HepG2 (cell line): Measurements from ENCODE around the gene TMC8. TPM values are rescaled to one million over a fixed set of nuclear protein-coding genes. Genes with fewer than 3 reads are reported as not detected.

Experiments
- AHR ChIP-seq: IDR thresholded peaks from 2 replicates; pipeline ENCODE4 v1.6.1; 2018; ENCODE audit warnings: missing genetic modification reagents, missing compliant biosample characterization
- DPF2 ChIP-seq: sonication (generic); formaldehyde crosslinking; IDR thresholded peaks from 2 replicates; pipeline ENCODE4 v1.4.0; 2020; ENCODE audit warnings: mild to moderate bottlenecking, low read depth, missing genetic modification reagents, borderline replicate concordance
- EHMT2 ChIP-seq: fragments of 200-600 bp; sonication (generic); IDR thresholded peaks from 2 replicates; pipeline ENCODE4 v1.7.0; 2017; ENCODE audit warnings: antibody characterized with exemption, low read depth, low read length, borderline replicate concordance
- GABPA ChIP-seq, 2 experiments: IDR thresholded peaks; 2 replicates each; pipeline ENCODE4 v1.6.1; 2011 to 2016; ENCODE audit warnings: low read depth in 2 of 2, low read length in 1 of 2, missing biosample characterization in 1 of 2, missing genetic modification characterization in 1 of 2
- HNF4A ChIP-seq: sonication (generic); formaldehyde crosslinking; IDR thresholded peaks from 2 replicates; pipeline ENCODE4 v1.4.0; 2020; ENCODE audit warnings: missing genetic modification reagents
- JUN ChIP-seq: sonication (generic); formaldehyde crosslinking; IDR thresholded peaks from 2 replicates; pipeline ENCODE4 v1.4.0; 2020; ENCODE audit warnings: mild to moderate bottlenecking, missing genetic modification reagents
- TP53 ChIP-seq: sonication (generic); formaldehyde crosslinking; conservative IDR thresholded peaks from 2 replicates; pipeline ENCODE4 v1.4.0; 2020; ENCODE audit warnings: missing genetic modification reagents
- TRAFD1 ChIP-seq: sonication (generic); formaldehyde crosslinking; IDR thresholded peaks from 2 replicates; pipeline ENCODE4 v1.5.1; 2020; ENCODE audit warnings: missing genetic modification reagents, mild to moderate bottlenecking, borderline replicate concordance
- XRCC5 ChIP-seq: fragments of 200-400 bp; formaldehyde crosslinking; optimal IDR thresholded peaks from 2 replicates; pipeline ENCODE3; 2017; ENCODE audit warnings: mild to moderate bottlenecking, low read length
- ZNF430 ChIP-seq: sonication (generic); formaldehyde crosslinking; IDR thresholded peaks from 2 replicates; pipeline ENCODE4 v1.9.0; 2021; ENCODE audit warnings: mild to moderate bottlenecking, missing genetic modification reagents
- ZNF674 ChIP-seq: sonication (generic); formaldehyde crosslinking; IDR thresholded peaks from 2 replicates; pipeline ENCODE4 v1.5.0; 2020; ENCODE audit warnings: low read depth, mild to moderate bottlenecking, missing genetic modification reagents
- polyA plus RNA-seq, 8 experiments: library from polyadenylated mRNA; depleted of rRNA in 3 of 8; stranded (reverse) in 7 of 8; unstranded in 1 of 8; fragments of >200 nt; fragmentation: Illumina TruSeq in 4 of 8; extraction: Trizol in 4 of 8; gene quantifications; 2 replicates each; pipeline versions ENCODE4 v1.2.1 to v1.2.3, GENCODE V29; 2011 to 2016; ENCODE audit warnings: low read depth in 4 of 8, missing spikeins in 1 of 8, mixed read lengths in 1 of 8; ENCODE audit not compliant: insufficient read depth in 1 of 8
- total RNA-seq, 5 experiments: library from RNA; depleted of rRNA; stranded (reverse); fragments of >200 nt; fragmentation: Illumina TruSeq; extraction: Trizol; gene quantifications; 2 replicates each; pipeline ENCODE4 v1.2.3, GENCODE V29; 2016; ENCODE audit warnings: low read depth in 1 of 5
- TF ChIP-seq, protein P1 (sequence below): sonication (generic); formaldehyde crosslinking; IDR thresholded peaks from 2 replicates; pipeline ENCODE4 v1.4.0; 2020; ENCODE audit warnings: missing genetic modification reagents
- TF ChIP-seq, protein P2 (sequence below): sonication (generic); formaldehyde crosslinking; IDR thresholded peaks from 2 replicates; pipeline ENCODE4 v1.9.0; 2021; ENCODE audit warnings: missing genetic modification reagents, mild to moderate bottlenecking, borderline replicate concordance
- TF ChIP-seq, protein P3 (sequence below): sonication (generic); formaldehyde crosslinking; IDR thresholded peaks from 2 replicates; pipeline ENCODE4 v1.5.1; 2020; ENCODE audit warnings: missing genetic modification reagents, mild to moderate bottlenecking, borderline replicate concordance
- TF ChIP-seq, protein P4 (sequence below): sonication (generic); formaldehyde crosslinking; IDR thresholded peaks from 2 replicates; pipeline ENCODE4 v1.8.1; 2023; ENCODE audit warnings: missing genetic modification reagents, mild to moderate bottlenecking, borderline replicate concordance
- TF ChIP-seq, protein P5 (sequence below): IDR thresholded peaks from 2 replicates; pipeline ENCODE4 v1.4.0; 2020; ENCODE audit warnings: mild to moderate bottlenecking, missing genetic modification reagents

Gene TMC8
- total and polyA plus RNA-seq, 2 of the 13 experiments (the other 11 are each of a cell fraction or from before 2014, with no cell fraction given) = 0.53 to 7.8 TPM

- TF ChIP-seq, protein P1, sequence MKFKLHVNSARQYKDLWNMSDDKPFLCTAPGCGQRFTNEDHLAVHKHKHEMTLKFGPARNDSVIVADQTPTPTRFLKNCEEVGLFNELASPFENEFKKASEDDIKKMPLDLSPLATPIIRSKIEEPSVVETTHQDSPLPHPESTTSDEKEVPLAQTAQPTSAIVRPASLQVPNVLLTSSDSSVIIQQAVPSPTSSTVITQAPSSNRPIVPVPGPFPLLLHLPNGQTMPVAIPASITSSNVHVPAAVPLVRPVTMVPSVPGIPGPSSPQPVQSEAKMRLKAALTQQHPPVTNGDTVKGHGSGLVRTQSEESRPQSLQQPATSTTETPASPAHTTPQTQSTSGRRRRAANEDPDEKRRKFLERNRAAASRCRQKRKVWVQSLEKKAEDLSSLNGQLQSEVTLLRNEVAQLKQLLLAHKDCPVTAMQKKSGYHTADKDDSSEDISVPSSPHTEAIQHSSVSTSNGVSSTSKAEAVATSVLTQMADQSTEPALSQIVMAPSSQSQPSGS (CRISPR knock-in tag) = peak; percentile 65; the same call in 1 of the 2 replicates
- TF ChIP-seq TRAFD1 (CRISPR knock-in tag) = peak; percentile 41; the same call in 1 of the 2 replicates
- no peak for TF ChIP-seq AHR (CRISPR knock-in tag)
- TF ChIP-seq, protein P2, sequence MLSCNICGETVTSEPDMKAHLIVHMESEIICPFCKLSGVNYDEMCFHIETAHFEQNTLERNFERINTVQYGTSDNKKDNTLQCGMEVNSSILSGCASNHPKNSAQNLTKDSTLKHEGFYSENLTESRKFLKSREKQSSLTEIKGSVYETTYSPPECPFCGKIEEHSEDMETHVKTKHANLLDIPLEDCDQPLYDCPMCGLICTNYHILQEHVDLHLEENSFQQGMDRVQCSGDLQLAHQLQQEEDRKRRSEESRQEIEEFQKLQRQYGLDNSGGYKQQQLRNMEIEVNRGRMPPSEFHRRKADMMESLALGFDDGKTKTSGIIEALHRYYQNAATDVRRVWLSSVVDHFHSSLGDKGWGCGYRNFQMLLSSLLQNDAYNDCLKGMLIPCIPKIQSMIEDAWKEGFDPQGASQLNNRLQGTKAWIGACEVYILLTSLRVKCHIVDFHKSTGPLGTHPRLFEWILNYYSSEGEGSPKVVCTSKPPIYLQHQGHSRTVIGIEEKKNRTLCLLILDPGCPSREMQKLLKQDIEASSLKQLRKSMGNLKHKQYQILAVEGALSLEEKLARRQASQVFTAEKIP = no peak
- TF ChIP-seq JUN (CRISPR knock-in tag) = peak; percentile 55; the same call in 1 of the 2 replicates
- TF ChIP-seq ZNF674 = no peak
- TF ChIP-seq, protein P3, sequence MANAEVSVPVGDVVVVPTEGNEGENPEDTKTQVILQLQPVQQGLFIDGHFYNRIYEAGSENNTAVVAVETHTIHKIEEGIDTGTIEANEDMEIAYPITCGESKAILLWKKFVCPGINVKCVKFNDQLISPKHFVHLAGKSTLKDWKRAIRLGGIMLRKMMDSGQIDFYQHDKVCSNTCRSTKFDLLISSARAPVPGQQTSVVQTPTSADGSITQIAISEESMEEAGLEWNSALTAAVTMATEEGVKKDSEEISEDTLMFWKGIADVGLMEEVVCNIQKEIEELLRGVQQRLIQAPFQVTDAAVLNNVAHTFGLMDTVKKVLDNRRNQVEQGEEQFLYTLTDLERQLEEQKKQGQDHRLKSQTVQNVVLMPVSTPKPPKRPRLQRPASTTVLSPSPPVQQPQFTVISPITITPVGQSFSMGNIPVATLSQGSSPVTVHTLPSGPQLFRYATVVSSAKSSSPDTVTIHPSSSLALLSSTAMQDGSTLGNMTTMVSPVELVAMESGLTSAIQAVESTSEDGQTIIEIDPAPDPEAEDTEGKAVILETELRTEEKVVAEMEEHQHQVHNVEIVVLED = 0 out of 2 replicates have a peak, but pooled peaks have one; percentile 9
- TF ChIP-seq EHMT2 = no peak
- TF ChIP-seq, protein P4, sequence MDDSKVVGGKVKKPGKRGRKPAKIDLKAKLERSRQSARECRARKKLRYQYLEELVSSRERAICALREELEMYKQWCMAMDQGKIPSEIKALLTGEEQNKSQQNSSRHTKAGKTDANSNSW (CRISPR knock-in tag) = no peak
- TF ChIP-seq XRCC5 = no peak
- peak; percentile 61; the same call in 1 of the 2 replicates for TF ChIP-seq GABPA (IDR thresholded peaks at IDR 0.05; ENCODE audit: low read depth, low read length)
- TF ChIP-seq GABPA (CRISPR knock-in tag; IDR thresholded peaks at IDR 0.05; ENCODE audit: low read depth) = peak; percentile 79
- no peak for TF ChIP-seq ZNF430
- TF ChIP-seq, protein P5, sequence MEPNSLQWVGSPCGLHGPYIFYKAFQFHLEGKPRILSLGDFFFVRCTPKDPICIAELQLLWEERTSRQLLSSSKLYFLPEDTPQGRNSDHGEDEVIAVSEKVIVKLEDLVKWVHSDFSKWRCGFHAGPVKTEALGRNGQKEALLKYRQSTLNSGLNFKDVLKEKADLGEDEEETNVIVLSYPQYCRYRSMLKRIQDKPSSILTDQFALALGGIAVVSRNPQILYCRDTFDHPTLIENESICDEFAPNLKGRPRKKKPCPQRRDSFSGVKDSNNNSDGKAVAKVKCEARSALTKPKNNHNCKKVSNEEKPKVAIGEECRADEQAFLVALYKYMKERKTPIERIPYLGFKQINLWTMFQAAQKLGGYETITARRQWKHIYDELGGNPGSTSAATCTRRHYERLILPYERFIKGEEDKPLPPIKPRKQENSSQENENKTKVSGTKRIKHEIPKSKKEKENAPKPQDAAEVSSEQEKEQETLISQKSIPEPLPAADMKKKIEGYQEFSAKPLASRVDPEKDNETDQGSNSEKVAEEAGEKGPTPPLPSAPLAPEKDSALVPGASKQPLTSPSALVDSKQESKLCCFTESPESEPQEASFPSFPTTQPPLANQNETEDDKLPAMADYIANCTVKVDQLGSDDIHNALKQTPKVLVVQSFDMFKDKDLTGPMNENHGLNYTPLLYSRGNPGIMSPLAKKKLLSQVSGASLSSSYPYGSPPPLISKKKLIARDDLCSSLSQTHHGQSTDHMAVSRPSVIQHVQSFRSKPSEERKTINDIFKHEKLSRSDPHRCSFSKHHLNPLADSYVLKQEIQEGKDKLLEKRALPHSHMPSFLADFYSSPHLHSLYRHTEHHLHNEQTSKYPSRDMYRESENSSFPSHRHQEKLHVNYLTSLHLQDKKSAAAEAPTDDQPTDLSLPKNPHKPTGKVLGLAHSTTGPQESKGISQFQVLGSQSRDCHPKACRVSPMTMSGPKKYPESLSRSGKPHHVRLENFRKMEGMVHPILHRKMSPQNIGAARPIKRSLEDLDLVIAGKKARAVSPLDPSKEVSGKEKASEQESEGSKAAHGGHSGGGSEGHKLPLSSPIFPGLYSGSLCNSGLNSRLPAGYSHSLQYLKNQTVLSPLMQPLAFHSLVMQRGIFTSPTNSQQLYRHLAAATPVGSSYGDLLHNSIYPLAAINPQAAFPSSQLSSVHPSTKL (CRISPR knock-in tag) = 0 out of 2 replicates have a peak, but pooled peaks have one; percentile 14
- TF ChIP-seq TP53 (CRISPR knock-in tag) = no peak
- peak; percentile 60 for TF ChIP-seq HNF4A (CRISPR knock-in tag)
- peak; percentile 25; the same call in 1 of the 2 replicates for TF ChIP-seq DPF2
These were observed 17.9 kb downstream of the TMC8 start (continued) for GRCh38 chr17:78148286-78149016.
